Hepatocyte (in vitro differentiated cells): ENCODE results near the gene MRPL41. TPM values are rescaled to one million over a fixed set of nuclear protein-coding genes. Genes with fewer than 3 reads are reported as not detected.

Experiments
- DNase-seq: peaks from one replicate; pipeline ENCODE4 v3.0.0-alpha.2; 2016; ENCODE audit warnings: low spot score
- H2AFZ ChIP-seq: fragments of 200-600 bp; sonication (generic); 2 replicates; pipeline ENCODE4 v1.6.0; 2016; ENCODE audit warnings: antibody characterized with exemption, mild to moderate bottlenecking
- H3K27ac ChIP-seq: fragments of 200-600 bp; sonication (generic); 2 replicates; pipeline ENCODE4 v1.5.1; 2016; ENCODE audit warnings: mild to moderate bottlenecking
- H3K27me3 ChIP-seq: fragments of 200-600 bp; sonication (generic); 2 replicates; pipeline ENCODE4 v1.6.1; 2016
- H3K36me3 ChIP-seq: fragments of 200-600 bp; sonication (generic); replicated peaks from 2 replicates; pipeline ENCODE4 v1.5.1; 2016; ENCODE audit warnings: low read depth; ENCODE audit not compliant: insufficient read depth
- H3K4me1 ChIP-seq: fragments of 200-600 bp; sonication (generic); 2 replicates; pipeline ENCODE4 v1.5.1; 2016; ENCODE audit warnings: mild to moderate bottlenecking, moderate library complexity; ENCODE audit not compliant: insufficient read depth
- H3K4me2 ChIP-seq: fragments of 200-600 bp; sonication (generic); 2 replicates; pipeline ENCODE4 v1.6.0; 2016
- H3K4me3 ChIP-seq: fragments of 200-600 bp; sonication (generic); 2 replicates; pipeline ENCODE4 v1.5.1; 2016; ENCODE audit warnings: mild to moderate bottlenecking
- H3K79me2 ChIP-seq: fragments of 200-600 bp; sonication (generic); 2 replicates; pipeline ENCODE4 v1.6.0; 2017; ENCODE audit warnings: mild to moderate bottlenecking
- H3K9me2 ChIP-seq: fragments of 200-600 bp; sonication (generic); replicated peaks from 2 replicates; pipeline ENCODE4 v1.6.0; 2017; ENCODE audit warnings: mild to moderate bottlenecking; ENCODE audit not compliant: insufficient read depth
- H3K9me3 ChIP-seq: fragments of 200-600 bp; sonication (generic); 2 replicates; pipeline ENCODE4 v1.5.1; 2016; ENCODE audit warnings: low read depth, mild to moderate bottlenecking
- H4K20me1 ChIP-seq: fragments of 200-600 bp; sonication (generic); 2 replicates; pipeline ENCODE4 v1.6.0; 2016; ENCODE audit warnings: mild to moderate bottlenecking; ENCODE audit not compliant: insufficient read depth, poor library complexity, severe bottlenecking
- EZH2 ChIP-seq: fragments of 200-600 bp; sonication (generic); IDR thresholded peaks from 2 replicates; pipeline ENCODE4 v1.6.1; 2016; ENCODE audit warnings: antibody characterized with exemption, mild to moderate bottlenecking, borderline replicate concordance
- EZH2phosphoT487 ChIP-seq: fragments of 200-600 bp; sonication (generic); IDR thresholded peaks from one replicate; pipeline ENCODE4 v1.6.1; 2018; ENCODE audit warnings: antibody characterized with exemption, mild to moderate bottlenecking, low read depth, moderate library complexity; ENCODE audit not compliant: unreplicated experiment, severe bottlenecking
- WGBS: methylation state at CpG from one replicate; pipeline ENCODE4 v1.1.6; 2016; ENCODE audit warnings: low lambda C conversion rate; ENCODE audit errors: missing lambda C conversion rate; 5-methylcytosine and 5-hydroxymethylcytosine counted together
- polyA plus RNA-seq: library from polyadenylated mRNA; unstranded; fragments of >200 nt; fragmentation: Nextera tagmentation; extraction: Ambion mirVana; gene quantifications from 2 replicates; pipeline ENCODE4 v1.2.1, GENCODE V29; 2016
- total RNA-seq: library from RNA; depleted of rRNA; stranded (reverse); fragments of >200 nt; gene quantifications from 2 replicates; pipeline ENCODE4 v1.2.3, GENCODE V29; 2014
- TF ChIP-seq, protein P1 (sequence below): fragments of 200-600 bp; sonication (generic); IDR thresholded peaks from 2 replicates; pipeline ENCODE4 v1.5.1; 2016; ENCODE audit warnings: antibody characterized with exemption, mild to moderate bottlenecking; ENCODE audit not compliant: poor library complexity

The MRPL41 gene
- total and polyA plus RNA-seq, 2 experiments from 2014 or later, result 36.6 to 86.0 TPM

- no peaks in the 10 kb centered on the region for H3K79me2 ChIP-seq
- TF ChIP-seq EZH2 (no peak), EZH2phosphoT487 (no peak)
- TF ChIP-seq, protein P1, sequence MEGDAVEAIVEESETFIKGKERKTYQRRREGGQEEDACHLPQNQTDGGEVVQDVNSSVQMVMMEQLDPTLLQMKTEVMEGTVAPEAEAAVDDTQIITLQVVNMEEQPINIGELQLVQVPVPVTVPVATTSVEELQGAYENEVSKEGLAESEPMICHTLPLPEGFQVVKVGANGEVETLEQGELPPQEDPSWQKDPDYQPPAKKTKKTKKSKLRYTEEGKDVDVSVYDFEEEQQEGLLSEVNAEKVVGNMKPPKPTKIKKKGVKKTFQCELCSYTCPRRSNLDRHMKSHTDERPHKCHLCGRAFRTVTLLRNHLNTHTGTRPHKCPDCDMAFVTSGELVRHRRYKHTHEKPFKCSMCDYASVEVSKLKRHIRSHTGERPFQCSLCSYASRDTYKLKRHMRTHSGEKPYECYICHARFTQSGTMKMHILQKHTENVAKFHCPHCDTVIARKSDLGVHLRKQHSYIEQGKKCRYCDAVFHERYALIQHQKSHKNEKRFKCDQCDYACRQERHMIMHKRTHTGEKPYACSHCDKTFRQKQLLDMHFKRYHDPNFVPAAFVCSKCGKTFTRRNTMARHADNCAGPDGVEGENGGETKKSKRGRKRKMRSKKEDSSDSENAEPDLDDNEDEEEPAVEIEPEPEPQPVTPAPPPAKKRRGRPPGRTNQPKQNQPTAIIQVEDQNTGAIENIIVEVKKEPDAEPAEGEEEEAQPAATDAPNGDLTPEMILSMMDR, result no peak
- H4K20me1 ChIP-seq, result no peaks in the 10 kb centered on the region
- WGBS, result 96% methylated on average over 28 of the region's 28 CpGs
- H3K36me3 ChIP-seq, result no peaks in the 10 kb centered on the region
- no peak overlapping the region for H3K4me2 ChIP-seq
- H3K27me3 ChIP-seq, result no peaks in the 10 kb centered on the region
- DNase-seq, result no peak
- no peak overlapping the region for H3K27ac ChIP-seq
- no peak overlapping the region for H3K4me3 ChIP-seq
- no peak overlapping the region for H2AFZ ChIP-seq
- H3K4me1 ChIP-seq, result no peaks in the 10 kb centered on the region
- H3K9me3 ChIP-seq, result no peaks in the 10 kb centered on the region
- H3K9me2 ChIP-seq, result no peaks in the 10 kb centered on the region
Observed at GRCh38 chr9:137505421-137506140, 46.1 kb upstream of the MRPL41 start.

DNA sequence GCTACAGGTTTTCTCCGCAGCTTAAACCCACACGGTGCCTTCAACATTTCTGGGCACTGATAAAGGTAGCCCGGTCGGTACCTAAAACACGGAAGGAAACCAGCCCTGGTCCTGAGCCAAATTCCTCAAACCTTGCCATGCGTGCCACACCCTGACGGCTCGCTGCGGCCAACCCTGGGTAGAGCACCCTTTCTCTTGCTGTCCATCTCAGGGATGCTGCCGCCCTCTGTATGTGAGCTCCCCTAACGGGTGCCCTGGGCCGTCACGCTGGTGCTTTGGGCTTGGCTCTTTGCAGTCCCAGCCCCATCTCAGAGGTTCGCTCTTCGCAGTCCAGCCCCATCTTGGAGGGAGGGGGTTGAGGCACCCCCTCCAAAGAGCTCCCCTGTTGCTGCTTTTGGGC is 45.4 kb upstream of the MRPL41 start:
- H4K20me1 ChIP-seq, result no peaks in the 10 kb centered on the region
- no peak overlapping the region for H3K4me2 ChIP-seq
- H3K27me3 ChIP-seq, result no peaks in the 10 kb centered on the region
- H3K9me2 ChIP-seq, result no peaks in the 10 kb centered on the region
- 95% methylated on average over 15 of the region's 15 CpGs for WGBS
- no peaks in the 10 kb centered on the region for H3K4me1 ChIP-seq
- no peak overlapping the region for H3K4me3 ChIP-seq
- TF ChIP-seq, protein P1, result no peak
- no peak for TF ChIP-seq EZH2phosphoT487
- no peak for TF ChIP-seq EZH2
- no peaks in the 10 kb centered on the region for H3K36me3 ChIP-seq
- no peak overlapping the region for H2AFZ ChIP-seq
- H3K27ac ChIP-seq, result no peak overlapping the region
- no peaks in the 10 kb centered on the region for H3K79me2 ChIP-seq
- DNase-seq, result no peak
- no peaks in the 10 kb centered on the region for H3K9me3 ChIP-seq

DNA sequence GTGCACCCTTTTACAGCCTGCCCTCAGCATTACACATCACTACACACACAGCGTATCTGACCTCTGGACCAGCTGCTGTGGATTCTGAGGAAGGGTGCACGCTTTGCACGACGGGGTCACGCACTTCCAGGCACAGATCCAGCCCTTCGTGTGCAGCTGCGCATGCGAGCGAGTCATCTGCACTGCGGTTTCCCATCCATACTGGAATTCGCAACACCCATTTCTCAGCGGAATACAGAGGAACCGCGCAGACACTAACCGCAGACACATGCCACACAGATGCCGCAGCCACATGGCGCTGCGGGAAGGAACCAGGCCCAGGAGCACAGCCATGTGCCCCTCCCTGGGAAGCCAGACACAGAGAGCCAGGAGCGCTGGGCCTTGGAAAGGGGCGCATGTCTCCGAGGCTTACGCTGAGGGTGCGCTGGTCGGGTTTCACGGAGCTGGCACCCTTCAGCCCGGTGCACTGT is 44.9 kb upstream of the MRPL41 start:
- no peak overlapping the region for H2AFZ ChIP-seq
- TF ChIP-seq, protein P1, result no peak
- TF ChIP-seq EZH2, result no peak
- no peak for TF ChIP-seq EZH2phosphoT487
- 94% methylated on average over 26 of the region's 26 CpGs for WGBS
- no peaks in the 10 kb centered on the region for H3K9me2 ChIP-seq
- no peaks in the 10 kb centered on the region for H3K36me3 ChIP-seq
- no peaks in the 10 kb centered on the region for H3K27me3 ChIP-seq
- no peak overlapping the region for H3K4me2 ChIP-seq
- H3K79me2 ChIP-seq, result no peaks in the 10 kb centered on the region
- H3K4me1 ChIP-seq, result no peaks in the 10 kb centered on the region
- H3K27ac ChIP-seq, result no peak overlapping the region
- H3K4me3 ChIP-seq, result no peak overlapping the region
- no peaks in the 10 kb centered on the region for H3K9me3 ChIP-seq
- no peak for DNase-seq
- no peaks in the 10 kb centered on the region for H4K20me1 ChIP-seq
